NCI-H128 (cell line): Measurements from ENCODE around the gene NAV3.

Experiments used
- DNase-seq: peaks from one replicate; lab custom pipeline; 2025; ENCODE audit not compliant: unreplicated experiment; lab: John Stamatoyannopoulos, UW

Gene NAV3

GRCh38 chr12:78176643-78177042 is 345.9 kb downstream of the NAV3 start:
- peak; percentile 78 for DNase-seq

- no peak for DNase-seq
Measured at GRCh38 chr12:78177298-78177697, 346.6 kb downstream of the NAV3 start.

- no peak for DNase-seq
Measured at GRCh38 chr12:78179346-78179745, 348.7 kb downstream of the NAV3 start.

GRCh38 chr12:78181544-78182162 is 351.0 kb downstream of the NAV3 start:
- DNase-seq: peak; percentile 30

- DNase-seq: no peak
Measured at GRCh38 chr12:78183824-78184223, 353.1 kb downstream of the NAV3 start.

- no peak for DNase-seq
Measured at GRCh38 chr12:78185109-78185508, 354.4 kb downstream of the NAV3 start.

- no peak for DNase-seq
Measured at GRCh38 chr12:78185651-78186050, 355.0 kb downstream of the NAV3 start.

GRCh38 chr12:78186670-78187069 is 356.0 kb downstream of the NAV3 start:
- DNase-seq: no peak

- no peak for DNase-seq
Measured at GRCh38 chr12:78187741-78188140, 357.0 kb downstream of the NAV3 start.

GRCh38 chr12:78189656-78190055 is 359.0 kb downstream of the NAV3 start:
- no peak for DNase-seq

- DNase-seq: no peak
Measured at GRCh38 chr12:78191611-78192010, 360.9 kb downstream of the NAV3 start.

GRCh38 chr12:78192979-78193378 is 362.3 kb downstream of the NAV3 start:
- DNase-seq: peak; percentile 20

- no peak for DNase-seq
Measured at GRCh38 chr12:78194448-78194847, 363.8 kb downstream of the NAV3 start.

- no peak for DNase-seq
Measured at GRCh38 chr12:78198896-78199295, 368.2 kb downstream of the NAV3 start.

GRCh38 chr12:78199926-78200325 is 369.2 kb downstream of the NAV3 start:
- DNase-seq: no peak

GRCh38 chr12:78204926-78205325 is 374.2 kb downstream of the NAV3 start:
- no peak for DNase-seq

- DNase-seq: no peak
Measured at GRCh38 chr12:78208092-78208491, 377.4 kb downstream of the NAV3 start.

- DNase-seq: peak; percentile 94
Measured at GRCh38 chr12:78209846-78210505, 379.3 kb downstream of the NAV3 start.

GRCh38 chr12:78210506-78210860 is 379.8 kb downstream of the NAV3 start:
- DNase-seq: no peak

- peak; percentile 18 for DNase-seq
Measured at GRCh38 chr12:78210894-78211302, 380.2 kb downstream of the NAV3 start.

- no peak for DNase-seq
Measured at GRCh38 chr12:78220811-78221210, 390.1 kb downstream of the NAV3 start.

- DNase-seq: no peak
Measured at GRCh38 chr12:78224154-78224553, 393.5 kb downstream of the NAV3 start.

GRCh38 chr12:78226763-78227162 is 396.1 kb downstream of the NAV3 start:
- no peak for DNase-seq
